ENCODE data around the gene GID8.

GID8 gene

GRCh38 chr20:62968378-62969178 lies 30.6 kb downstream of the GID8 start:
- in situ Hi-C loops (cut with MboI; ENCODE audit: low sequenced_read_pairs) = no loop called here

GRCh38 chr20:62969179-62969760 lies 31.3 kb downstream of the GID8 start:
- in situ Hi-C loops (cut with MboI; ENCODE audit: low sequenced_read_pairs) = no loop called here

- in situ Hi-C loops (cut with MboI; ENCODE audit: low sequenced_read_pairs) = no loop called here
Measured at GRCh38 chr20:62969939-62970306, 32.0 kb downstream of the GID8 start.

GRCh38 chr20:62970307-62971210 lies 32.6 kb downstream of the GID8 start:
- in situ Hi-C loops (cut with MboI; ENCODE audit: low sequenced_read_pairs) = no loop called here

GRCh38 chr20:62971211-62971949 lies 33.4 kb downstream of the GID8 start:
- in situ Hi-C loops (cut with MboI; ENCODE audit: low sequenced_read_pairs) = no loop called here

- in situ Hi-C loops (cut with MboI; ENCODE audit: low sequenced_read_pairs) = no loop called here
Measured at GRCh38 chr20:62971950-62972844, 34.2 kb downstream of the GID8 start.

GRCh38 chr20:62972845-62973745 lies 35.1 kb downstream of the GID8 start:
- in situ Hi-C loops (cut with MboI; ENCODE audit: low sequenced_read_pairs) = no loop called here

- in situ Hi-C loops (cut with MboI; ENCODE audit: low sequenced_read_pairs) = no loop called here
Measured at GRCh38 chr20:62975251-62975760, 37.4 kb downstream of the GID8 start.

- in situ Hi-C loops (cut with MboI; ENCODE audit: low sequenced_read_pairs) = no loop called here
Measured at GRCh38 chr20:62975812-62976508, 38.0 kb downstream of the GID8 start.

GRCh38 chr20:62976886-62977285 lies 38.9 kb downstream of the GID8 start:
- in situ Hi-C loops (cut with MboI; ENCODE audit: low sequenced_read_pairs) = no loop called here

- in situ Hi-C loops (cut with MboI; ENCODE audit: low sequenced_read_pairs) = no loop called here
Measured at GRCh38 chr20:62977613-62978560, 39.9 kb downstream of the GID8 start.

- in situ Hi-C loops (cut with MboI; ENCODE audit: low sequenced_read_pairs) = no loop called here
Measured at GRCh38 chr20:62978561-62978943, 40.6 kb downstream of the GID8 start.

- in situ Hi-C loops (cut with MboI; ENCODE audit: low sequenced_read_pairs) = no loop called here
Measured at GRCh38 chr20:62979310-62979709, 41.4 kb downstream of the GID8 start.

GRCh38 chr20:62979876-62980373 lies 42.0 kb downstream of the GID8 start:
- in situ Hi-C loops (cut with MboI; ENCODE audit: low sequenced_read_pairs) = no loop called here

- in situ Hi-C loops (cut with MboI; ENCODE audit: low sequenced_read_pairs) = no loop called here
Measured at GRCh38 chr20:62980380-62980960, 42.5 kb downstream of the GID8 start.

GRCh38 chr20:62980970-62981369 lies 43.0 kb downstream of the GID8 start:
- in situ Hi-C loops (cut with MboI; ENCODE audit: low sequenced_read_pairs) = no loop called here
